Breast epithelium (tissue), 3 donors: ENCODE measurements around the gene ZSWIM3.

ENCODE experiments used
- CTCF ChIP-seq, 3 donors: fragments of 450-650 bp; IDR thresholded peaks; one replicate each; pipeline ENCODE4 v1.5.1; 2016 to 2017; ENCODE audit warnings: antibody characterized with exemption in 3 of 3, mild to moderate bottlenecking in 3 of 3, moderate library complexity in 3 of 3
- POLR2AphosphoS5 ChIP-seq, 3 donors: sonication (generic); formaldehyde crosslinking; IDR thresholded peaks; one replicate each; pipeline ENCODE4 v1.6.1; 2017; ENCODE audit warnings: antibody characterized with exemption in 3 of 3

- TF ChIP-seq POLR2AphosphoS5 (IDR thresholded peaks at IDR 0.05) (no peak), CTCF (IDR thresholded peaks at IDR 0.05) (no peak)
Measured at GRCh38 chr20:45896641-45897161, 39.3 kb downstream of the ZSWIM3 start.
